Hematopoietic multipotent progenitor cell treated with erythropoietin and hydrocortisone succinate and interleukin-3 and kit ligand, for 15 days (in vitro differentiated cells): ENCODE results near the gene KHSRP.
"Not testable (repeated sequence)": the region's sequence is repeated elsewhere in the genome, so short reads cannot be mapped to it uniquely, and the experiment has no call there.

ENCODE experiments used
- DNase-seq: peaks from one replicate; pipeline ENCODE4 v3.0.0-alpha.2; 2015; ENCODE audit warnings: low spot score

The KHSRP gene

DNA sequence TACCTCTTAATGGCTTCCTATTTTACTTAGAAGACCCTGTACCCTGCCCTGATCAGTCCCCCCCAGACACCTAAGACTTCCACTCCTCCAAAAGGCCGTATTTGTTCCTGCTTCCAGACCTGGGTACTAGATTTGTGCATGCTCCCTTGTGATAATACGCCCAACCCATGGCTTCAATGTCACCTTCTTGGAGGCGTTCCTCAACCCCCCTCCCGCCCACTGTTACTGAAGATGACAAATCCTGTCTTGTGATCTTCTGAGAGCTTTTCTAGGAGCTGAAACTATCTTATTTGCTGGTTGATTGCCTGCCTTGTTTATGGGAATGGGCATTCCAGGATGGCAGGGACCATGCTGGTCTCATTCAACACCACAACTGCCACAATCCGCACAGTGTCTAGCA lies 25.6 kb upstream of the KHSRP start:
- no peak for DNase-seq

- no peak for DNase-seq
Observed at GRCh38 chr19:6448045-6448444, 23.4 kb upstream of the KHSRP start.

DNA sequence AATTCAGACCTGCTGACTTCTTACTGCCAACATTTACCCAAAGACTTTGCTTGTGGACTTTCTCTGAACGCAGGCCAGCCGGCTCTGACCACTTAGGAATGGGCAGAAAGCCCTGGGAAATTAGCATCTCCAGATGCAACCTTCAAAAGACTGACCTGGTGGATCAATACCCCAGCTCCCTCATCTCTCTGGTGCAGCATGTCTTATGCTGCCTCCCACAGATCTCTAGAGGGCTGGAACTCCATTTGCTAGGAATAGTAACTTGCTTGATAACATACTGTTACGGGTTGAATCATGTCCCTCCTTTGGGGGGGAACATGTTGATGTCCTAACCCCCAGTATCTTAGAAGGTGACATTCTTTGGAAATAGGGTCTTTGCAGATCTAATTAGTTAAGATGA lies 21.8 kb upstream of the KHSRP start:
- no peak for DNase-seq

DNA sequence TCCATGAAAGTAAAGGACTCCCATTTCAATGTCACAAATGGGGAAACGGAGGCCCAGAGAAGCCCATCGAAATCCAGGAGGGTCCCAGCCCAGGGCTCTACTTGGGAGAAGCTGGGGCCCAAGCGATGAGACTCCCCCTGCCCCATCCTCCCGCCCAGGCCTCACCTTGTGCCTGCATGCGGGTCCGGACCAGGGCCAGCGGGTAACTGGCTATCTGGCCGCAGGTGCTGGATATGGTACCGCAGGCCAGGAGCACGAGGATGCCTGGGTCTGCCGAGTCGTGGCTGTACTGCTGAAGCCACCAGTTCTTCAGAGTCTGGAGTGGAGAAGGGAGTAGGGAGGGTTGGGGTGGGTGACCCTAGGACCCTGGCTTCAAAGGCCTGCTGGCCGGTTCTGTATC lies 19.4 kb upstream of the KHSRP start:
- no peak for DNase-seq

- DNase-seq, result no peak
Observed at GRCh38 chr19:6442087-6442688, 17.6 kb upstream of the KHSRP start.

GRCh38 chr19:6440905-6441304 lies 16.3 kb upstream of the KHSRP start:
- DNase-seq, result no peak

- DNase-seq, result no peak
Observed at GRCh38 chr19:6439743-6440142, 15.1 kb upstream of the KHSRP start.

GRCh38 chr19:6433663-6434062 lies 9.1 kb upstream of the KHSRP start, which contains the start of gene SLC25A41:
TSS of gene SLC25A41 (minus strand) at chr19:6433763. CDS start at chr19:6433693, 70 bp downstream.
- DNase-seq, result no peak

DNA sequence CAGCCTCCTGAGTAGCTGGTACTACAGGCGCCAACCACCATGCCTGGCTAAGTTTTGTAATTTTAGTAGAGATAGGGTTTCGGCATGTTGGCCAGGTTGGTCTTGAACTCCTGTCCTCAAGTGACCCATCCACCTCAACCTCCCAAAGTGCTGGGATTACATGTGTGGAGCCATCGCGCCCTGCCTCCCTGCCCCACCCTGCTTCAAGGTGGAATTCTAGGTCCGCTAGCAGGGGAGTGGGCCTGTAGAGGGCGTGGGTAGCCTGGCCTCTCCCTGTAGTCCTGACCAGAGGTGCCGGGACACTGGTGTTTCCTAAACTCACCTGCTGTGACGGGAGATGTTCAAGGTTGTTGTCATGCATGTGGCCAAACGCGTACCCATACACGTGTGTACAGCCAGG lies 8.6 kb upstream of the KHSRP start:
- no peak for DNase-seq

DNA sequence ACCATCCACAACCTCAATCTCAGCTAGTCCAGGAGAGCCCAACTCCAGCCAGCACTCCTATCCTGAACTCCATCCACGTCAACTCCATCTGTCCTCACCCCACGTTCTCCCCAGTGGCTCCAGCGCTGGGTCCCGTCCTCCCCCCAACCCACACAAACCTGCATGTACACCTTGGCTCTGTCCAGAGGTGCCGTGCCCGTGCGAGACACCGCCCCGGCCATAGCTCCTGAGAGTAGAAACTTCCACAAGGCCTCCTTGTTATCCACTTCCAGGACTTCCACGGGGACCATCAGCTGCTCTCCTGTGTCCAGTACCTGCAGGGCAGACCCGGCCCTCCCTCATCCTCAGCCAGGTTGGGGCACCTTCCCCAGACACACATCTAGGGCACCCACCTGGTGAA lies 7.3 kb upstream of the KHSRP start:
- DNase-seq, result no peak

DNA sequence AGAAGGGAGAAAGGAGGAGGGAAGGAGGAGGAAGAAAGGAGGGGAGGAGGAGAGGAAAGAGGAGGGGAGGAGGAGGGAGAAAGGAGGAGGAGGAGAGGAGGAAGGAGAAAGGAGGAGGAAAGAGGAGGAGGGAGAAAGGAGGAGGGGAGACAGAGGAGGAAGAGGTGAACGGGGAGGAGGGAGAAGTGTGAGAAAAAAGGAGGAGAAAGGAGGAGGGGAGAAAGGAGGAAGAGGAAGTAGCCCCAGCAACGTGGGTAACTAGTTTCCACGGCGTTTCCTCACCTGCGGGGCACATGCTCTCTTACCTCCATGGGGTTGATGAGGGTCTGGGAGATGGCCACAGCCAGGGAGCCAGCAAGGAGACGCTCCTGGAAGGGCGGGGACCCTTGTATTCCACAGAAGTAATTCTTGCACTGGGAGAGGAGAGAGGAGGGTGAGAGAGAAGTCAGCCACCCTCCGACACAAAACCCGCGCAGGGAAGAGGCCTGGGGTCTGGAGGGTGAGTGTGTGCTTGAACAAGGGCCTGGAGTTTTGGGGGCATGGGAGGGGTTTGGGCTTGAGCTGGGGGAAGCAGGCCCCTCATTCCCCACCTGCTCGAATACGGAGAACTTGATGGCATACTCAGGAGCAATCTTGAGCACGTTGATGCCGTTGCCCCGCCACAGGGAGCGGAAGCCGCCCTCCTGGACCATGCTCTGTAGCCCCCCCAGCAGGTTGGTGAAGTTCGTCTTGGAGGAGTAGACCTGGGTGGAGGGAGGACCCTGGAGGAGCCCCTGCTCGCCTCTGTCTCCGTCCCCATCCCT lies 5.0 kb upstream of the KHSRP start:
- no peak for DNase-seq

DNA sequence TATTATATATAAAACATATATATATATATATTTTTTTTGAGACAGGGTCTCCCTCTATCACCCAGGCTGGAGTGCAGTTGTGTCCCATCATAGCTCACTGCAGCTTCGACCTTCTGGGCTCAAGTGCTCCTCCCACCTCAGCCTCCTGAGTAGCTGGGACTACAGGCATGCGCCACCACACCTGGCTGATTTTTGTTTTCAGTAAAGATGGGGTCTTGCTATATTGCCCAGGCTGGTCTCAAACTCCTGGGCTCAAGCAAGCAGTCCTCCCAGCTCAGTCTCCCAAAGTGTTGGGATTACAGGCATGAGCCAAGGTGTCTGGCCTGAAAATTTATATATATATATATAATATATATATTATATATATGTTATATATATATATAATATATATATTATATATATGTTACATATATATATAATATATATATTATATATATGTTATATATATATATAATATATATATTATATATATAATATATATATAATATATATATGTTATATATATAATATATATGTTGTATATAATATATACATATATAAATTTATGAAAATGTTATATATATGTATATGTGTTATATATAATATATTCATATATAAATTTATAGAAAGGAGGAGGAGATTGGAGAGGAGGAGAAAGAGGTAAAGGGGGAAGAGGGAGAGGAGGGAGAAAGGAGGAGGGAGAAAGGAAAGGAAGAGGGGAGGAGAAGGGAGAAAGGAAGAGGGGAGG lies 4.2 kb upstream of the KHSRP start:
- DNase-seq, result not testable (repeated sequence)

GRCh38 chr19:6427131-6427530 lies 2.5 kb upstream of the KHSRP start:
- DNase-seq, result no peak

- peak; percentile 38 for DNase-seq
Observed at GRCh38 chr19:6425732-6426620, 1.4 kb upstream of the KHSRP start.

DNA sequence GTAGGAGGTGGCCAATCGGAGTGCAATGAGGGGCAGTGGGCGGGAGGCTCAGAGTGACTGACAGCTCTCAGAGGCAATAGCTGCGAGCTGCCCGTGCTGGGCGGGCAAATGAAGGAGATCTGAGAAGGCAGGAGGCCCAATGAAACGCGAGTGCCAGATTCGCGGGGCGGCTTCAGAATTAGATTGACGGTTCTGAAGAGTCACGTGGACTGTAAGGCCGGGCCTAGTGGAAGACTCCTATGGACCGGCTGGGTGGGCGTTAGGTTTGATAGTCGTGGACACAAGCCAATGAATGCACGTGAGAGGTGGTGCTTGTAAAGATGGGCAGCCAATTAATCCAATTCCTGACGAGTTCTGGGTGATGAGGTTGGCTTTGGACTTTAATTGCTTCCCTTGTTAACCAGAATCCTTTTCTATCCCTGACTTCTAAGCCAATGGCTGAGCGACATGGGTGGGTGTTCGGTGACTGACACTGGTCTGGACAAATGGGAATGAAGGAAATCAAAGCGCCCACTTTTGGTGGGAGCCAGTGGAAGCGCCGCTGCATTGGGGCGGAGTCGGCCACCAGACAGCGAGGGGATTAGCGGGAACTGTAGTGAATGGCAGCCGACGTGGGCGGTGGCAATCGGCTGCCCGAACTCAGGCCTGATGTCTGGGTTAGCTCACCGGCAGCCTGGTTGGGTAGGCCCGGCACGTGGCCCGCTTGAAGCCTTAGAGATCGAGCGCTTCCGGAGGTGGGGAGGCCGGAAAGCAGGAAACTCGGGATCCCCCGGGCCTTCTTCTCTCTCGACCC lies 524 bp upstream of the KHSRP start:
- DNase-seq, result peak; percentile 100

- DNase-seq, result peak; percentile 50
Observed at GRCh38 chr19:6423499-6424194, 964 bp downstream of the KHSRP start.

DNA sequence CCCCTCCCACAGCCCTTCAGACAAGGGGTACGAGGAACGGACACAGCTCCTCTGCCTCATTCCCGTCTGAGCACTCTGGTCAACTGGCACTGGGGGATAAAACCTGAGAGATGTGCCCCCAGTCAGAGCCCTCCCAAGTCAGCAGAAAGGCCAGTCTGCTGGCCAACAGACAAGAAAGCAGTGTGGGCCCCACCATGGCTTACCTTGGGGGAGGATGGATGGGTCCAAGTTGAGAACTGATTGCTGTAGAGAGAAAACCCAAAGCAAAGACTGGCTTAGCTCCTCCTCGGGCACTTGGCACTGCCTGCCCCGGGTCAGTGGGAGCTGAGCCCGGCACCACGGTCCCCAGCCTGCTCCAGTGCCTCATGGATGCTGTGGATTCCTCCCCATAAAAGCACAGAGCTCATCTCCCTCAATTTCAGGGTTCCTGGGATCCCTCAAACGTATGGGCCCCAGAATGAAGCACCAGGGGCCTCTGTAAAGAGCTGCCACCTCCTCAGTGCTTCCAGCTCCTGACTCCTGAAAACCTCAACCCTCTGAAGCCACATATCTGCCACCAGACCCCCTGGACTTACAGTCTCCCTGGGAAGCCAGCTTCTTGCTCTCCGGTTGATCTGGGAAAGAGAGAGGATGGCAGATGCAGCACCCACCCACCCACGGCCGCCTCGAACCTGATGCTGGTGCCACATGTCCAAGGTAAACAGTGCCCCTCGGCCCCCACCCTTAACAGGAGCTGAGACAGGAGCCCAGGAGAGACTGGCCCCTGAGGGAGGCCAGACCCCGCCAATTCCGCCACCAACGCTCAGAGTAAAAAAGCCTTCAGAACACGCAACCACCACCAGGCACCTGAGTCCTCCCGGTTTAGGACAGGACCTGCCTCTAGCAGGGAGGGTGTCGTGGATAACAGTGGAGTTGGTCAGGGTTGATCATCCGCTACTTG lies 3.3 kb downstream of the KHSRP start:
- DNase-seq, result no peak

DNA sequence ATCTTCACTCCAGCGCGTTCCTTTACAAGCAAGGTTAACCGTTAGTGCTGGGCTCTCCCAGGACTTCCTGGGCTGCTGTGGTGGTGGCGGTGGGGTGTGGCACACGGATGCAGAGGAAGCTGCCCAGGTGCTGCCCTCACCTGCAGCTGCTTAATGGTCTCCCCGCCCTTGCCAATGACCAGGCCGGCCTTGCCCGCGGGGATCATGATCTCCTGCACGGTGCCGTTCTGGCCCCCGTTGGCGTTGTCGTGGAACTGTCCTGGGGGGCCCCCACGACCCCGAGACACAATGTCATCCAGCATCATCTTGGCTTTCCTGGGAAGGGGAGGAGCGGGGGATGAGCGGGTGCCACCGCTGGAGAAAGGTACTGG lies 6.1 kb downstream of the KHSRP start:
- no peak for DNase-seq

DNA sequence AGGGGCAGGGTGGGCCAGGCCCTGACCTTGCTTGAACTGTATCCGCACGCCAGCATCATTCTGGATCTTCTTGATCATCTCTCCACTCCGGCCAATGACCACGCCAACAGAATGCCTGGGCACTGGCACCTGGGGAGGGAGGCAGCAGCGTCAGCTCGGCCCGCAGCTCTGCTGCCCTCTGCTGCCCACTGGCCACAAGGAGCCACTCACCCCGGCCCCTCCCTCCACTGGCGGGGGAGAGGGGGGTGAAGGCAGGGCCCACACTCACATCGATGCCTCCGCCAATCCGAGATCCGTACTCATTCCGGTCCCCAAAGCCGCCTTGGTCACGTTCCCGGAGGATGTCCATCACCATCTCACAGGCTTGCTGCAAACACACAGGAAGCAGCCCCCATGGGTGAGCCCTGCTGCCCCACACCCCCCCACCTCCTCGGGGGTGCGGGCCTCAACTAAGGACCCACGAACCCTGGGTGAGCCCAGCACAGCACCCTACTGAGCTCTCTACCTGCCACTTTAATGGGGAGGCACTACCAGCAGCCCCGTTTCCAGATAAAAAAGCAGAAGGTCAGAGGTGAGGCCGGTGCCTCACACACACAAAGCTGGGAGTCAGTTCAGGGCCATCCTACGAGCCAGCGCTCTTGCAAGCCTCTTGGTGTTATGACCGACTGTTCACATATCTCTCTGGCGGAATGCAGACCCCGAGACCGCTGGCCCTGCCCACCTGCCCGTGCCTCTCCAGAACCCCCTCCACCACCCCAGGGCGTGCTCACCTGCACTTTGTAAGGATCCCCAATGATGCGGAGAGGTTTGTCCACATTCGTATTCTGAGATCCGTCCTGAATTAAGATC lies 6.7 kb downstream of the KHSRP start:
- DNase-seq, result no peak
